Caco-2 (cell line): ENCODE results near the gene LPCAT3. TPM values are rescaled to one million over a fixed set of nuclear protein-coding genes. Genes with fewer than 3 reads are reported as not detected.

Experiments
- BruUV-seq: library from RNA; stranded (reverse); fragments of 400-500 nt; replicated peaks from 2 replicates; lab custom pipeline; 2021; lab: Mats Ljungman, UMichigan
- CTCF ChIA-PET: fragments of 300-600 bp; sonication (Branson Sonifier 250); formaldehyde crosslinking; loops from one replicate; lab custom pipeline; 2022; ENCODE audit warnings: antibody characterized with exemption; lab: Charles Lee
- POLR2A ChIA-PET: fragments of 300-600 bp; sonication (Branson Sonifier 250); formaldehyde crosslinking; loops from one replicate; lab custom pipeline; 2022; ENCODE audit warnings: antibody characterized with exemption; lab: Charles Lee
- DNase-seq, 2 experiments: peaks; one replicate each; pipeline versions ENCODE4 v3.0.0 to v3.0.0-alpha.2; 2020 to 2022
- H3K27me3 ChIP-seq: replicated peaks from 2 replicates; pipeline ENCODE4 v1.6.0; 2011; ENCODE audit warnings: low read length; ENCODE audit not compliant: control insufficient read depth, insufficient read depth
- H3K36me3 ChIP-seq: 2 replicates; pipeline ENCODE4 v1.5.1; 2011; ENCODE audit warnings: low read length; ENCODE audit not compliant: control insufficient read depth, insufficient read depth
- H3K4me1 ChIP-seq: fragments of 250-450 bp; sonication (Bioruptor Pico); 2 replicates; pipeline ENCODE4 v1.5.1; 2020; ENCODE audit warnings: mild to moderate bottlenecking
- H3K4me3 ChIP-seq: 2 replicates; pipeline ENCODE4 v1.5.1; 2011; ENCODE audit warnings: low read depth, mild to moderate bottlenecking, control low read depth, low read length
- H3K9me3 ChIP-seq: fragments of 250-450 bp; sonication (Bioruptor Pico); 2 replicates; pipeline ENCODE4 v1.5.1; 2020; ENCODE audit warnings: mild to moderate bottlenecking, moderate library complexity
- H3K27ac Mint-ChIP-seq: one replicate; pipeline ENCODE4 v1.8.0; 2022; ENCODE audit warnings: mixed read lengths; ENCODE audit not compliant: unreplicated experiment
- H3K27me3 Mint-ChIP-seq: one replicate; pipeline ENCODE4 v1.8.0; 2022; ENCODE audit warnings: mixed read lengths; ENCODE audit not compliant: insufficient read depth, unreplicated experiment
- H3K36me3 Mint-ChIP-seq: one replicate; pipeline ENCODE4 v1.8.0; 2022; ENCODE audit warnings: mild to moderate bottlenecking, mixed read lengths; ENCODE audit not compliant: insufficient read depth, unreplicated experiment
- H3K4me1 Mint-ChIP-seq: one replicate; pipeline ENCODE4 v1.8.0; 2022; ENCODE audit warnings: low read depth, mixed read lengths; ENCODE audit not compliant: unreplicated experiment
- H3K4me3 Mint-ChIP-seq: one replicate; pipeline ENCODE4 v1.8.0; 2022; ENCODE audit warnings: mild to moderate bottlenecking, moderate library complexity, mixed read lengths; ENCODE audit not compliant: unreplicated experiment
- H3K9me3 Mint-ChIP-seq: one replicate; pipeline ENCODE4 v1.8.0; 2022; ENCODE audit warnings: mixed read lengths; ENCODE audit not compliant: unreplicated experiment
- intact Hi-C: fragments of 100-400 bp; cut with micrococcal nuclease; formaldehyde crosslinking; loops from one replicate; pipeline ENCODE4 v1.10.0; 2022; ENCODE audit not compliant: unreplicated experiment
- total RNA-seq: library from RNA; stranded (reverse); gene quantifications from 2 replicates; pipeline ENCODE4 v1.2.3, GENCODE V29; 2022
- TF ChIP-seq, protein P1 (sequence below), 2 experiments: fragments of 200-600 bp in 1 of 2; IDR thresholded peaks; 1 replicate in 1 of 2; 2 replicates in 1 of 2; pipeline versions ENCODE4 v1.5.1 to v1.8.0; 2011 to 2022; ENCODE audit warnings: antibody characterized with exemption in 1 of 2, control low read depth in 1 of 2, inconsistent platforms in 1 of 2, low read depth in 1 of 2, low read length in 1 of 2, mild to moderate bottlenecking in 1 of 2, moderate library complexity in 1 of 2; ENCODE audit not compliant: insufficient read depth in 1 of 2, severe bottlenecking in 1 of 2, unreplicated experiment in 1 of 2

LPCAT3 gene
- total RNA-seq, 1 experiment from 2014 or later, result 142 TPM

DNA sequence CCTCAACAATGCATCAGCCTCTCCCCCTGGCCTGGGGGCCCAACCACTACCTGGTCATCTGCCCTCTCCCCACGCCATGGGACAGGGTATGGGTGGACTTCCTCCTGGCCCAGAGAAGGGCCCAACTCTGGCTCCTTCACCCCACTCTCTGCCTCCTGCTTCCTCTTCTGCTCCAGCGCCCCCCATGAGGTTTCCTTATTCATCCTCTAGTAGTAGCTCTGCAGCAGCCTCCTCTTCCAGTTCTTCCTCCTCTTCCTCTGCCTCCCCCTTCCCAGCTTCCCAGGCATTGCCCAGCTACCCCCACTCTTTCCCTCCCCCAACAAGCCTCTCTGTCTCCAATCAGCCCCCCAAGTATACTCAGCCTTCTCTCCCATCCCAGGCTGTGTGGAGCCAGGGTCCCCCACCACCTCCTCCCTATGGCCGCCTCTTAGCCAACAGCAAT lies 82.1 kb downstream of the LPCAT3 start:
- ChIA-PET POLR2A (no interaction called here), CTCF (no interaction called here)
- Histone ChIP-seq H3K27me3 (no peaks in the 10 kb centered on the region), H3K4me3 (no peak overlapping the region), H3K4me1 (peaks cover 10% of the 10 kb centered on the region), H3K36me3 (peaks cover 14% of the 10 kb centered on the region), H3K9me3 (no peaks in the 10 kb centered on the region)
- Mint-ChIP-seq H3K36me3 (peaks cover 84% of the 10 kb centered on the region), H3K4me1 (peaks cover 25% of the 10 kb centered on the region), H3K4me3 (peak overlapping the region; percentile 73), H3K27me3 (no peaks in the 10 kb centered on the region), H3K9me3 (no peaks in the 10 kb centered on the region), H3K27ac (peak overlapping the region; percentile 92)
- TF ChIP-seq, protein P1, sequence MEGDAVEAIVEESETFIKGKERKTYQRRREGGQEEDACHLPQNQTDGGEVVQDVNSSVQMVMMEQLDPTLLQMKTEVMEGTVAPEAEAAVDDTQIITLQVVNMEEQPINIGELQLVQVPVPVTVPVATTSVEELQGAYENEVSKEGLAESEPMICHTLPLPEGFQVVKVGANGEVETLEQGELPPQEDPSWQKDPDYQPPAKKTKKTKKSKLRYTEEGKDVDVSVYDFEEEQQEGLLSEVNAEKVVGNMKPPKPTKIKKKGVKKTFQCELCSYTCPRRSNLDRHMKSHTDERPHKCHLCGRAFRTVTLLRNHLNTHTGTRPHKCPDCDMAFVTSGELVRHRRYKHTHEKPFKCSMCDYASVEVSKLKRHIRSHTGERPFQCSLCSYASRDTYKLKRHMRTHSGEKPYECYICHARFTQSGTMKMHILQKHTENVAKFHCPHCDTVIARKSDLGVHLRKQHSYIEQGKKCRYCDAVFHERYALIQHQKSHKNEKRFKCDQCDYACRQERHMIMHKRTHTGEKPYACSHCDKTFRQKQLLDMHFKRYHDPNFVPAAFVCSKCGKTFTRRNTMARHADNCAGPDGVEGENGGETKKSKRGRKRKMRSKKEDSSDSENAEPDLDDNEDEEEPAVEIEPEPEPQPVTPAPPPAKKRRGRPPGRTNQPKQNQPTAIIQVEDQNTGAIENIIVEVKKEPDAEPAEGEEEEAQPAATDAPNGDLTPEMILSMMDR (IDR thresholded peaks at IDR 0.05; ENCODE audit: insufficient read depth in 1 of 2, low read depth in 1 of 2, low read length in 1 of 2, severe bottlenecking in 1 of 2, unreplicated experiment in 1 of 2), result no peak
- DNase-seq, result no peak
- no TSS peak for BruUV-seq
- intact Hi-C loops, result no loop called here

DNA sequence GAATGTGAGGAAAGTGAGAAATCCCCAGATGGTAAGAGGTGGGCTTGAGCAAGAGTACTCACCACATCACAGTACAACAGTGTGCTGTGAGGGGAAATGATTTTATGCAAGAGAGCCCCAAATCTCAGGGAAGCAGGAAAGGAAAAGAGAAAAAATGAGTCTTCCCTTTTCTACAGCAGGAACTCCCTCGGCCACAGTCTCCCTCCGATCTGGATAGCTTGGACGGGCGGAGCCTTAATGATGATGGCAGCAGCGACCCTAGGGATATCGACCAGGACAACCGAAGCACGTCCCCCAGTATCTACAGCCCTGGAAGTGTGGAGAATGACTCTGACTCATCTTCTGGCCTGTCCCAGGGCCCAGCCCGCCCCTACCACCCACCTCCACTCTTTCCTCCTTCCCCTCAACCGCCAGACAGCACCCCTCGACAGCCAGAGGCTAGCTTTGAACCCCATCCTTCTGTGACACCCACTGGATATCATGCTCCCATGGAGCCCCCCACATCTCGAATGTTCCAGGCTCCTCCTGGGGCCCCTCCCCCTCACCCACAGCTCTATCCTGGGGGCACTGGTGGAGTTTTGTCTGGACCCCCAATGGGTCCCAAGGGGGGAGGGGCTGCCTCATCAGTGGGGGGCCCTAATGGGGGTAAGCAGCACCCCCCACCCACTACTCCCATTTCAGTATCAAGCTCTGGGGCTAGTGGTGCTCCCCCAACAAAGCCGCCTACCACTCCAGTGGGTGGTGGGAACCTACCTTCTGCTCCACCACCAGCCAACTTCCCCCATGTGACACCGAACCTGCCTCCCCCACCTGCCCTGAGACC lies 82.7 kb downstream of the LPCAT3 start:
- Histone ChIP-seq H3K9me3 (no peaks in the 10 kb centered on the region), H3K36me3 (peaks cover 14% of the 10 kb centered on the region), H3K4me1 (peaks cover 13% of the 10 kb centered on the region), H3K27me3 (no peaks in the 10 kb centered on the region), H3K4me3 (no peak overlapping the region)
- no peaks in the 10 kb centered on the region for H3K9me3 Mint-ChIP-seq
- peak overlapping the region; percentile 73 for H3K4me3 Mint-ChIP-seq
- no peak for DNase-seq
- intact Hi-C loops, result no loop called here
- peaks cover 84% of the 10 kb centered on the region for H3K36me3 Mint-ChIP-seq
- peaks cover 30% of the 10 kb centered on the region for H3K4me1 Mint-ChIP-seq
- H3K27ac Mint-ChIP-seq, result peak overlapping the region; percentile 92
- BruUV-seq, result no TSS peak
- CTCF ChIA-PET, result no interaction called here
- TF ChIP-seq, protein P1 (IDR thresholded peaks at IDR 0.05; ENCODE audit: insufficient read depth in 1 of 2, low read depth in 1 of 2, low read length in 1 of 2, severe bottlenecking in 1 of 2, unreplicated experiment in 1 of 2), result no peak
- POLR2A ChIA-PET, result no interaction called here
- H3K27me3 Mint-ChIP-seq, result no peaks in the 10 kb centered on the region

DNA sequence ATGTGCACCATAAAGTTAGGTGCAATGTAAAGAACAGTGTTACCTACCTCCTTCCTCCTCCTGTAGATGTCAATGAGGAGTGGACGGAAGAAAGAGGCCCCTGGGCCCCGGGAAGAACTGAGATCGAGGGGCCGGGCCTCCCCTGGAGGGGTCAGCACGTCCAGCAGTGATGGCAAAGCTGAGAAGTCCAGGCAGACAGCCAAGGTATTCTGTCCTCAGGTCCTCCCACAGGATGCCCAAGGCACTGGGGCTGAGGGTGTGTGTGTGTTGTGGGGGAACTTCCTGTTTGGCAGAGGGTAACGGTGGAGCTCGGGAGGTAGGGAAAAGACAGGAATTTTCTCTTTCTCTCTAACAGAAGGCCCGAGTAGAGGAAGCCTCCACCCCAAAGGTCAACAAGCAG lies 84.2 kb downstream of the LPCAT3 start:
- H3K4me1 Mint-ChIP-seq, result peaks cover 45% of the 10 kb centered on the region
- Histone ChIP-seq H3K4me3 (no peak overlapping the region), H3K36me3 (peaks cover 12% of the 10 kb centered on the region), H3K9me3 (no peaks in the 10 kb centered on the region), H3K27me3 (no peaks in the 10 kb centered on the region), H3K4me1 (peaks cover 26% of the 10 kb centered on the region)
- H3K27ac Mint-ChIP-seq, result peak overlapping the region; percentile 0
- intact Hi-C loops, result no loop called here
- BruUV-seq, result no TSS peak
- TF ChIP-seq, protein P1 (IDR thresholded peaks at IDR 0.05; ENCODE audit: insufficient read depth in 1 of 2, low read depth in 1 of 2, low read length in 1 of 2, severe bottlenecking in 1 of 2, unreplicated experiment in 1 of 2), result no peak
- H3K9me3 Mint-ChIP-seq, result no peaks in the 10 kb centered on the region
- ChIA-PET POLR2A (interaction anchor here (1.7 kb wide), 1 partner anchor 10 kb away, joined by 5 read pairs; the partner anchor contains the start of genes C12orf57 and RNU7-1), CTCF (interaction anchor here (0.8 to 1.1 kb wide), 4 partner anchors 10 to 84 kb away, joined by 3 to 4 read pairs (median 3); partner anchors contain the start of genes C12orf57, LPCAT3 and RNU7-1)
- H3K27me3 Mint-ChIP-seq, result no peaks in the 10 kb centered on the region
- DNase-seq, result no peak
- H3K36me3 Mint-ChIP-seq, result peaks cover 69% of the 10 kb centered on the region
- no peak overlapping the region for H3K4me3 Mint-ChIP-seq
